HG02588 (cell line): Measurements from ENCODE around the gene DNAAF1.

Source experiments
- ATAC-seq: cut with Tn5 transposase; IDR thresholded peaks from one replicate; pipeline ENCODE4 v1.9.1; 2021; ENCODE audit warnings: mild to moderate bottlenecking, moderate library complexity; ENCODE audit not compliant: unreplicated experiment

DNAAF1 gene

DNA sequence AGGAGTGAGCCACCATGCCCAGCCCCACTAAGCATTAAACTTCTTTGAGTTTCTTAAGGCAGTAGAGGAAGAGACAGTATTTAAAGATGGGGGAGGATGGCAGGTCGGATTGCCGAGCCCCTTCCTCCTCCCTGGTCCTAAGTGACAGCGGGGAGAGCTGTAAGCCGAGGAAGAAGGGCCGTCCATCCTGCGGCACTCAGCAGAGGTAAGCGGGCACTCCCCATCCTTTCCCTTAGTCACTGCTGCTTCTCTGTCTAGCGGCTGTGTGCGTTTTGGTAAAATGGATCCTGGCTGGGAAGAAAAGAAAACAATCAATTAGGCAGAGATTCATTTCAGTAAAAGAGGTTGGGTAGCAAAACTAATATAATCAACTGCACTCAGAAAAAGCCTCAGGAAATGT, 13.9 kb downstream of the DNAAF1 start:
- ATAC-seq = no peak

DNA sequence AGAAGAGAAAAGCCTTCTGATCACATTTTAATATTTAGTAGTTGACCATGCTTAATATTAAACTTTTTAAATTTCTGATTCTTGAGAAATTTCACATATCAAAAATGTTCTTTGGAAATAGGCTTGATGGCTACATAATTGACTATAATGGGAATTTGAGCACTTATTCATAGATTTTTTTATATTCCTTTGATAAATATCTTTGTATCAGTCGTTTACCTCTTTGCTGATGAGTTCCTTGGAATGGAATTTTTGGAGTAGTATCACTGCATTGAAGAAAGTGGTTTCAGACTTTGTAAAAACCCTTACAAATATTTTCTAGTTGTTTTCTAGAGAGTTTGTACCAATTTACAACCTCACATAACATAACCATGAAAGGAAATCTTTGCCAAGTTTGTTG, 14.7 kb downstream of the DNAAF1 start:
- ATAC-seq = no peak

DNA sequence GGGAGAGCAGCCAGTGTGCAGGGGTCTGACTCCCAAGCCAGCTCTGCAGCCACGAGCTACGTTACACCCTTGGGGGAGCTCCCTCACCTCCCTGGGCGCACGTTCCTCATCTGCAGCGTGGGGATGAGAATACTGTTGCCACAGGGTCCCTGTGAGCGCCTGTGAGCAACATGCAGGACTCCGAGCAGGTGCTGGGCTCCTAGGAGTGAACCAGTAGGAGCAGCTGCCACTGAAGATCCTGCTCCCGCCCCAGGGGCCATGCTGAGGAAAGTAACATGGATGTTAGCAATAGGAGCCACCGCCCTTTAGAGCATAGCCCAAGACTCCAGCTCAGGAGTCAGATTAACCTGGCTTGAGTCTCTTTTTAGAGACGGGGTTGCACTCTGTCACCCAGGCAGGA, 15.9 kb downstream of the DNAAF1 start:
- ATAC-seq = no peak

DNA sequence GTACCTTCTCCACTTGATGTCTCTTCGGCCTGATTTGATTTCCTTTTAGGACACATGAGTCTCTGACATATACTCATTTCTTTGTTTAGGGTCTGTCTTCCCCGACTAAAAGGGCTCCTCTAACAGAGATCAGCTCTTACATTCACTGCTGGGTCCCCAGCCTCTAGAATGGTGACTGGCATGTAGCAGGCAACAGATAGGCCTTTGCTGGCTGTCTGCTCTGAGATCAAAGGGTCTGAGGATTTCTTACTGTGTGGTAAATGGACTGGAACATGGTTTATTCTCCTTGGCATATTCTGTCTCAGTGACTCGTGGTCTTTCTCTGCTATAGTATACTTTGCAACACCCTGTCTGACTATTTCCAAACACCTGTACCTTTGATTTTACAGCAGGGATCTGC, 16.7 kb downstream of the DNAAF1 start:
- ATAC-seq = no peak

DNA sequence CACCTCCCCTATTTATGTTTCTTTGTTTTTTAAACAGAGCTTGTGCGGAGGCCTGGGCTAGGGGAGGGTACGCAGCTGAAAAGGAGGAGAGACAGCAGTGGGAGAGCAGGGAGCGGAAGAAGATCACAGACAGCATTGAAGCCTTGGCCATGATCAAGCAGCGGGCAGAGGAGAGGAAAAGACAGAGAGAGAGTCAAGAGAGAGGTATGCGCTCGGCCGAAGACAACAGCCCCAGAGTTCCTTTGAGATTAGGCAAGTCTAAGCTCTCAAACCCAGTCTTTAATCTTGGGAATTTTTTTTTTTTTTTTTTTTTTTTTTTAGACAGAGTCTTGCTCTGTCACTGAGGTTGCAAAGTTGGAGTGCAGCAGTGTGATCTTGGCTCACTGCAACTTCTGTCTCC, 20.6 kb downstream of the DNAAF1 start:
- no peak for ATAC-seq

DNA sequence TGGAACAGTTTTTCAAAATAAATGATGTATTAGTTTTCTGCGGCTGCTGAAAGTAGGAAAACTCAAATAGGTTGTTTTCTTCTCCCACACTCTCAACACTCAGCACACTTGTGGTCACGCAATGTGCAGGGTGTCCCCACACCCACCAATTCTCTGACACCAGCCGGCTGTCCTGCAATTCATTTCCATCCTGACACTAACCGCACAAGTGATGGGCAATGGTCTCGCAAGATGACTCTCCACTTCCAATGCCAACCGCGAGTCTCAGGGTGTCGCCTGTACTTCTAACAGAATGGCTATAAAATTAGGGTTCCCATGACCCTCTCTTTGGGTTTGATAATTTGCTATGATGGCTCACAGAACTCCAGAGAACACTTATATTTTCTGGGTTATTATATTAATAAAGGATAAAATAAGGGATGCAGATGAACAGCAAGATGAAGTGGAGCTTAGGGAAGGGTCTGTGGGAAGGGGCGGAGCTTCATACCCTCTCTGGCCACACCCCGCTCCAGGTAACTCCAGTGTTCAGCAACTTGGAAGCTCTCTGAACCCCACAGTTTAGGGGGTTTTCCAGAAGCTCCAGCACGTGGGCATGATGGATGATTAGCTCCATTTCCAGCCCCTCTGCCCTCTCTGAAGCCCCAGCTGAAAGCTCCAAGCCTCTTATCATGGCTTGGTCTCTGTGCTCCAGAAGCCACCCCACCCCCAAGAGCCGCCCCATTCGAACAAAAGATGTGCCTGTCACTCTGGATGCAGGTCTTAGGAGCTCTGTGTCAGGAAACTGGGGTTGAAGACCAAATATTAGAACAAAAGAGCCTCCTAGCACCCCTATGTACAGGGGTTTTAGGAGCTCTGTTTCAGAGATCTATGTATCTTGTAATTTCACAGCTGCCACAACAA, 21.9 kb downstream of the DNAAF1 start:
- ATAC-seq = no peak

DNA sequence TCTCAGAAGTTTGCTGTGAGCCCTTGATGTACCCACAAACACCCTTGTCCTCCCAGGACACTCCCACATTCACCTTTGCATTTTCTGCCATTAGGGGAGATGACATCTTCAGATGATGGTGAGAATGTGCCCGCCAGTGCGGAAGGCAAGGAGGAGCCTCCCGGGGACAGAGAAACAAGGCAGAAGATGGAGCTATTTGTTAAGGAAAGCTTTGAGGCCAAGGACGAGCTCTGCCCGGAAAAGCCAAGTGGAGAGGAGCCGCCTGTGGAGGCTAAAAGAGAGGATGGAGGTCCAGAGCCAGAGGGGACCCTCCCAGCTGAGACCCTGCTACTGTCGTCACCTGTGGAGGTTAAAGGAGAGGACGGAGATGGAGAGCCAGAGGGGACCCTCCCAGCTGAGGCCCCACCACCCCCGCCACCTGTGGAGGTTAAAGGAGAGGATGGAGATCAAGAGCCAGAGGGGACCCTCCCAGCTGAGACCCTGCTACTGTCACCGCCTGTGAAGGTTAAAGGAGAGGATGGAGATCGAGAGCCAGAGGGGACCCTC, 24.7 kb downstream of the DNAAF1 start:
- no peak for ATAC-seq

DNA sequence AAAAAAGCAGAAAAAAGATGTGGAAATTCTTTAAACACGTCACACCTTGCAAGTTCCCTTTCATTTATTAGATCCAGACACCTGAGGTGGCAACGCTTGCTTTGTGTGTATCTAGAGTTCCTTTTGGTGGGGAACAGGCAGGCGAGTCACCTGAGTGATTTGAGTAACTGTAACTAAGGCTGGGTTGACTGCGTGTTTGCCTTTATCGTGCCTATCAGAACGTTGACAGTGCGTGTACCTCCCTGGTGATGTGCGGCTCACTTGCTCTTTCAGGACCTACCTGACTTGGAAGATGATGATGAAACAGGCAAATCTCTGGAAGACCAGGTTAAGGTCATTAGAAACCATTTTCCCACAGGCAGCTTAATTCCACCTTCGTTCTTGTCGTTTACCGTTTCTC, 29.3 kb downstream of the DNAAF1 start:
- no peak for ATAC-seq

DNA sequence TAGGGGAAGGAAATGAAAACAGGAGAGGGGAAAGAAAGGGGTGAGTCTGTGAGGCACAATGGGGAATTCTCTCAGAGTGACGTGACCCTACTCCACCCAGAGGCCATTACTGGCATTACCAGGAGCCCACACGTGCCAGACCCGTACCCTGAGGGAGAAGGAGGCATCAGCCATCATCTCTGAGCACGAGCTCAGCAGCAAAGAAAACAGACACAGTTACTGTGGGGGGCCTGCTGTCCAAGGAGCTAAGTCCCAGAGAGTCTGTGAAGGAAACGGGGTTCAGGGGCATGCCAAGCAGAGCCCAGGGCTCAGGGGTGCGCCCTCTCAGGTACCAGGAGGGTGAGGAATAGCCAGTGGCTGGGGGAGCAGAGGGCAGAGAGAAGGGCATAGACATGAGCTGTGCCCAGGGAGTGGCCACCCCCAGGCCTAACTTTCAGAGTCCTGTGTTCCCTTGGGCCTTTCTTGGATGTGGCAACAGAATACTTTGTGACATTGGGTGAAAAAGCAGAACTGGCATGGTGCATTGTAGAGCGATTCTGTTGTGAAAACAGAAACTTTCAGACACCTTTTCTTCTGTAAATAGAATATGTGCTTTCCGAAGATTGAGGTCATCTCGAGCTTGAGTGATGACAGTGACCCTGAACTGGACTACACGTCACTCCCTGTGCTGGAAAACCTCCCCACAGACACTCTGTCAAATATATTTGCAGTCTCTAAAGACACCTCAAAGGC, 30.4 kb downstream of the DNAAF1 start:
- peak; percentile 73 for ATAC-seq

DNA sequence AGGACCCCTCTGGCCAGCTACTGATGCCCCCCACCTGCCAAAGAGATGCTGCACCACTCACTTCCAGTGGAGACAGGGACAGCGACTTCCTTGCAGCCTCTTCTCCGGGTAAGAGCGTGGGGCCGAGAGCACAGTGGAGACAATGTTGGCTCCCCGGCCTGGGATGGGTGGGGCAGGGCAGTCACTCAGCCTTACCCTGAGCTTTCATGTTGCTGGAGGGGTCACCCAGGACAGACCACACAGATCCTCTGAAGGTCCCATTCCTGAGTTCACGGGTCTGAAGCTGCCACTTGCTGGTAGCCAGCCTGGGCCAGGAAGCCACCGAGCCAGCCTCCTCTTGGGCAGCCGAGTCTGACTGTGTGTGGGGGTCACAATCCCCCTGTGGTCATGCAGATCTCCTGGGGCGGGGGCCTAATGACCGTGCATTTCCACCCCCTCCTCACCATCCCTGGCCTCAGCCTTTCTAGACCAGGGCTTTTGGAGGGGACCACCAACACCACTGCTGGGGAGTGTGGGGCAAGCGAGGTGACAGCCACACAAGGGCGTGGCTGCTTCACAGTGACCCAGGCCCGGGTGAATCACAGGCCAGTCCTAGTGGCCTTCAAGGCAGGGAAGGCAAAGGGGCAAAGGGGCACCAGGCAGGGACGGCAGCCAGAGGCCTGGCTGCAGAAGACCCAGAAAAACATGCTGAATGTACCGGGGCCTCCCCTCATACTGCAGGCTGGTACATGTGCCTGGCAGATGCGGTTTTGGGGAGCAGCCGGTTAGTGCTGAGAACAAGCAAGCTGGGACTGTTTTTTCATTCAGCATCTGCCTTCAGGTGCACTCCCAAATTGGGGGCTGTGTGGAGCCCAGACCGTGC, 31.3 kb downstream of the DNAAF1 start:
- ATAC-seq = no peak

DNA sequence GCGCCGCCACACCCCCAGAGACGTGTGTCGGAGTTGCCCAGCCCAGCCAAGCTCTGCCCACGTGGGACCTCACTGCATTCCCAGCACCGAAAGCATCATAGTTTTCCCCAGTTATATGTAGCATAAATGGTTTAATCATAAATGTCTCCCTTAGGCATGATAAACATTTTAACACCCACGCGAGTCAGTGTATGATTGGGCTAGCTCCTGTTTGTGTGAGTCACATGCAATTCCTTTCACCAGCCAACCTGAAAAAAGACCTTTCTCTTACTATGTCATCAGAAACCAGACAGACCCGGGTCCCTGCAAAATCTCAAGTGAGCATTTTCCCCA, 32.6 kb downstream of the DNAAF1 start:
- ATAC-seq = no peak

DNA sequence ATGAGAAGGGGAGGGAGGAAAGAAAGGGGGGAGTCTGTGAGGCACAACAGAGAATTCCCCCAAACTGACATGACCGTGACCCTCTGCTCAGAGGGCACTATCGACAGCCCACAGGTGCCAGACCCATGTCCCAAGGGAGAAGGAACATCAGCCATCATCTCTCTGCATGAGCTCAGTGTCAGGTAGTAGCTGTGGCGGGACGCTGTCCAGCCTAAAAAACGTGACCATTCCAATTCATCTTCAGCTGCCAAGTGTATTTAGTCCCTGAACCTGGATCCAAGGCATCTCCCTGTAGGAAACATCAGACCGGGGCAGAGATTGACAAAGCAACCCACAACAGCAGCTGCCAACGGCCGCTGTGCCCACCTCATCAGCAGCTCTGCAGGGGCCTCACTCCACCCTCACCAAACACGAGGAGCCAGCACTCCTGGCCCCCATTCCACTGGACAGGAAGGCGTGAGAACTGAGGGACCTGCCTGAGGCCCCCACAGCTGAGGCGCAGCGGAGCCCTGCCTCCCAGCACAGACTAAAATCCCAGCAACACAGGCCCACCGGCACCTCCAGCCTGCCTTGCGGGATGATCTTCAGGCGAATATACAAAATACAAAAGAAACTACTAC, 33.1 kb downstream of the DNAAF1 start:
- no peak for ATAC-seq

DNA sequence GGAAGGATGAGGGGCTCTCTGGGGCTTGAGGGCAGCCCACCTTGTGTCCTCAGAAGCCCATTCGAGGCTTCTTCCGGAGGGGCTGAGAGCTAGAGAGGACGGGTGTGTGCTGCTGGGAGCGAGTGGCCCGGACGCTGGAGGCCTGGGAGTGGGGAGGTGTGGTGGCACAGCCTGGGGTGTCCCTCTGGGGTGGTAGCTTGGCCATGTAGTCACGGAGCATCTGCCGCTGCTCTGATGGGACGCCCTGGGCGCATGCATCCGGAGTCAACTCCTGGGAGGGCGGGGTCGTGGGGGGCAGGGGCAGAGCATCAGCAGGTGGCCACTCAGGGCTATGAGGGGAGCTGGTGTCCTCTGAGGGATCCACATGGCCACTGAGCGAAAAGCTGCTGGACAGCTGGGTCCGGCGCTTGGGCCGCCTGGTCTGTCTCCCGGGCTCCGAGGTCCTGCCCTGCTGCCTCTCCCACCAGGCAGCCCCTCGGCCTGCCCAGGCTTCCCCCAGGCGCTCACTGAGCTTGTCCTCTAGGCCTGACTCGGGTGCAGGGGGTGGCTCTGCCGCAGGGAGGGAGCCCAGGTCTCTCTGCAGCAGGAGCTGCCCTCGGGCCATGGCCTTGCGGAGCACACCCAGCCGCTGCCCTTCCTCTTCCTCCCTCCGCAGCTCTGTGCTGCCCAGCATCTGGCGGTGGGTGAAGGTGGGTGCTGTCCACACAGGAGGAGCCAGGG, 33.9 kb downstream of the DNAAF1 start:
- ATAC-seq = no peak

DNA sequence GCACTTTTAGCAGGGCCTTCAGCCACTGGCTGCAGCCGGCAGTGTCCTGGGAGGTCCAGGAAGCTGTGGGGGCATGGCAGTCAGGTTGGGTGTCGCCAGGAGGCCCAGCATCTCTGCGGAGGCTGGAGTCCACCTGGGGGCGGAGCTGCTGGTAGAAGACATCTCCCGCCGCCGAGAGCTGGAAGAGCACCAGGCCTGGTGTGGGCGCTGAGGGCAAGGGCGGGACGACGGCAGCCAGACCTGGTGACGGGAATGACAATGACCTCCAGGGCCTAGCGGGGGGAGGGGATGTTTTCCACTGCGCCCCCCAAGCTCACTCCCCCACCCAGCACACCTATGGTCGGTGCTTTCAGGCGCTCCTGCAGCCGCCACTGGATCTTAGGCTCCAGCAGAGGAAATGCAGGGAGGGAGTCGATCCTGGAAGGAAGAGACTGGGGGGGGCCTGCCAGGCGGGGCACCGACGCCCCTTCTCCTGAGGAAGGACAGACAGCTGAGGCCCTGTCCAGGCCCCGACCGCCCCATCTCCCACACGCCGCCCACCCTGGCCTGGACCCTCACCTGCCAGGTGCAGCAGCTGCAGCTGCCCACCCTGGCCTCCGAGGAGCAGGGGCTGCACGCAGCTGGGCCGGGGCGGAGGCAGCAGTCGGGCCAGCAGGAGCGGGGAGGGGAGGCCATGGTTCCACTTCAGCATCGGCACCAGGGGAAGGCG, 34.7 kb downstream of the DNAAF1 start:
- no peak for ATAC-seq

DNA sequence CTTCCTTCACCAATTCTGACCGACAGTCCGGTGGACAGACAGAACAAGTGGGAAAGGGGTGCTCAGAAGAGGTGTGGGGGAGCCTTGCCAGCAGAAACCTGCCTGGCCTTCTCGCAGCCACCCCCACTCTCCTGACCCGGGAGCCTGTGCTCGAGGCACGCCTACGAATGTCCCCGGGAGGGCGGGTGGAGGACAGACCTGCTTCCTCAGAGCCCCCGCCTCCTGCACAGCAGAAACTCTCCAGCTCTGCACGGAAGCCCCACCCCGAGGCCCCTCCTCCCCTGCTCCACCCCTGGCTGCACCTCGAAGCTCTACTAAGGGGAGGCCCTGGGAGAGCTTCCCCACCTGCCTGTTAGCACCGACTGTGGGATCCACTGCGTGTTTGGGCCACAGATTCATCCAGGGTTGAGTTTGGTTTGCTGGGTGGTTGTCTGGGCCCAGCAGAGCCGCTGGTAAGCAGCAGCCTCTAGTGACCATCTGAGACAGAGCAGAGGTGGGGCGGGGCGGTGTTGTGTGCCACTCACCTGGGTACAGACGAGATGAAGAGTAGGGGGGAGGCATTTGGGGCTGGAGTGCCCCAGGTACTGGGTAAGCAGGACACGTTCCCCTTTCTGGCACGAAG, 35.5 kb downstream of the DNAAF1 start:
- ATAC-seq = no peak

DNA sequence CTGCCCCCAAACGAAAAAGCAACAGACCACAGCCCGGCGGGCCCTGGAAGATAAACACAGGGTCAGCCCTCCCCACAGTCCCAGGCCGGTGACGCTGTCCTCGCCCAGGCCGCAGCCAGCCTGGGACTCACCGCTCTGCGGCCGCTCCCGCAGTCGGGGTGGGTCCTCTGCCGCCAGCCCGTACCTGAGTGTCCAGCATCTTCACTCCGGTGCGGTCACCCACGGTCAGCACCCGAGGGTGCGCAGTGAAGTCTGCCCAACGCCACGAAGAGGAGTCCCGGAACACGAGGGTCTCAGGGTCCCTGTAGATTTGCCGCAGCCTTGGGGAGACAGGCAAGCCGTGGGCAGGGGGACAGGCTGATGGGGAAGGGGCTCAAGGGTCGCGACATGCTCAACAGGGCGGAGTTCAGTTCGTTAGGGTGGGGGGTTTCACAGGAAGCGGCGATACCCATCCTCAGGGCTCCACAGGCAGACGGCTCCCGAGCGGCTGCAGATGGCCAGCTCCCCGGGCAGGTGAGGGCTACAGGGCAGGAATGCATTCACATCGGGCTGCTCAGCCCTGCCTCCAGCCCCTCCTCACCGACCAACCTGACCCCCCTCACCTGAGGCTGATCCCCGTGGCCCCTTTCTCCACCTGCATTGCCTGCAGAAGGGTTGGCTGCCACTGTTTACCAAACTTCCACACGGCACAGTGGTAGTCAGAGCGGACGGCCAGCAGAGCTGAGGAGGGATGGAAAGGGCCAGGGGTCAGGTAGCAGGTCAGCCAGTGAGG, 36.2 kb downstream of the DNAAF1 start:
- no peak for ATAC-seq

DNA sequence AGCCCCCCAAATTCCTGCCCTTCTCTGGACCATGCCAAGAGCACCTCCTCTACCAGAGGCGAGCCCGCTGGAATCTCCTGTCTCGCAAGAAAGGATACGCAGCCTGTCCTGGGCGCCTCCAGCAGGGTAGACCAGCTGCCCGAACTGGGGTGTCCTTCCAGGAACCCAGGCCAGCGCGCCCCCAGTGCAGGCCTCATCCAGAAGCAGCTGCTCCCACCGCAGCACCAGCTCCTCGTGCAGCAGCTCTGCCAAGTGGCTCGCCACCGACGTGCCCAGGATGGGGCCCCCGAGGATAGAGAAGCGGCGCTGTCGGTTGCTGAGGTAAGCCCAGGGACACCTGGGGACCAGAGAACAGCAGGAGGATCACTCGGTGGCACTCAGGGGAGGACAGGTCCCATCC, 37.0 kb downstream of the DNAAF1 start:
- no peak for ATAC-seq
